ENCODE data around the gene TAS2R40. TPM values are rescaled to one million over a fixed set of nuclear protein-coding genes. Genes with fewer than 3 reads are reported as not detected.

TAS2R40 gene
- total and polyA plus RNA-seq, 2 donors (not counting 3 experiments of a cell fraction or from before 2014, with no cell fraction given) = not detected

- dilution Hi-C loops (cut with MboI; ENCODE audit: extremely low pct_ligation_motif_present, low sequenced_read_pairs) = no loop called here
- FAIRE-seq (no peak), DNase-seq (ENCODE audit: low read depth, low spot score) (no peak)
- no peak overlapping the region for H2AFZ ChIP-seq (ENCODE audit: low read depth, low read length)
- no peak overlapping the region for H3K9ac ChIP-seq (replicated peaks; ENCODE audit: extremely low read depth, insufficient read depth, low read length)
- H3K4me2 ChIP-seq (ENCODE audit: insufficient read depth, low read length) = no peak overlapping the region
- H3K36me3 ChIP-seq (ENCODE audit: control insufficient read depth in 2 of 2, extremely low read depth in 1 of 2, insufficient read depth in 2 of 2, low read length in 2 of 2) = no peaks in the 10 kb centered on the region
- peaks cover 2 to 5% of the 10 kb centered on the region in 2 experiments for H3K27me3 ChIP-seq (ENCODE audit: control insufficient read depth in 2 of 2, insufficient read depth in 2 of 2, low read length in 2 of 2)
- ChIA-PET POLR2A (no interaction called here), CTCF (interaction anchor here (1.2 to 2.2 kb wide), 2 partner anchors 55 to 137 kb away, joined by 4 read pairs; no protein-coding TSS in a partner anchor)
- H3K4me3 ChIP-seq (replicated peaks in 1 of 3; ENCODE audit: insufficient read depth in 1 of 3, low read depth in 1 of 3, low read length in 3 of 3) = no peak overlapping the region
- intact Hi-C loops (cut with micrococcal nuclease) = loop anchor here (5.0 kb wide), 3 partner anchors 44 to 264 kb away; partner anchors contain the start of gene CASP2
- no peaks in the 10 kb centered on the region for H4K20me1 ChIP-seq (replicated peaks; ENCODE audit: control insufficient read depth, extremely low read depth, insufficient read depth, low read length)
- H3K27ac ChIP-seq (ENCODE audit: insufficient read depth, low read depth, low read length) = no peak overlapping the region
- H3K79me2 ChIP-seq (ENCODE audit: control insufficient read depth, insufficient read depth, low read length) = no peaks in the 10 kb centered on the region
- no peaks in the 10 kb centered on the region for H3K9me1 ChIP-seq (replicated peaks; ENCODE audit: control insufficient read depth, extremely low read depth, insufficient read depth, low read length)
- TF ChIP-seq GATA2 (IDR thresholded peaks at IDR 0.05; ENCODE audit: insufficient read depth, insufficient read length, low read depth, low read length) = no peak
- TF ChIP-seq POLR2AphosphoS5 (IDR thresholded peaks at IDR 0.05; ENCODE audit: insufficient read depth, low read depth, low read length) = no peak
- H3K9me3 ChIP-seq (replicated peaks; ENCODE audit: control insufficient read depth, insufficient read depth, low read length) = no peaks in the 10 kb centered on the region
- H3K4me1 ChIP-seq (ENCODE audit: control insufficient read depth, extremely low read depth, insufficient read depth, low read length) = peaks cover 6% of the 10 kb centered on the region
- BruUV-seq (replicated peaks) = no TSS peak
Observed at GRCh38 chr7:143243614-143244013, 21.8 kb downstream of the TAS2R40 start.

GRCh38 chr7:143244321-143244720, 22.5 kb downstream of the TAS2R40 start:
- Histone ChIP-seq H3K4me3 (replicated peaks in 1 of 3; ENCODE audit: insufficient read depth in 1 of 3, low read depth in 1 of 3, low read length in 3 of 3) (no peak overlapping the region), H3K27me3 (ENCODE audit: control insufficient read depth in 2 of 2, insufficient read depth in 2 of 2, low read length in 2 of 2) (peaks cover 2 to 5% of the 10 kb centered on the region in 2 experiments), H3K9me3 (replicated peaks; ENCODE audit: control insufficient read depth, insufficient read depth, low read length) (no peaks in the 10 kb centered on the region), H3K9me1 (replicated peaks; ENCODE audit: control insufficient read depth, extremely low read depth, insufficient read depth, low read length) (no peaks in the 10 kb centered on the region), H2AFZ (ENCODE audit: low read depth, low read length) (no peak overlapping the region), H3K9ac (replicated peaks; ENCODE audit: extremely low read depth, insufficient read depth, low read length) (no peak overlapping the region), H3K4me1 (ENCODE audit: control insufficient read depth, extremely low read depth, insufficient read depth, low read length) (peaks cover 6% of the 10 kb centered on the region), H4K20me1 (replicated peaks; ENCODE audit: control insufficient read depth, extremely low read depth, insufficient read depth, low read length) (no peaks in the 10 kb centered on the region), H3K79me2 (ENCODE audit: control insufficient read depth, insufficient read depth, low read length) (no peaks in the 10 kb centered on the region), H3K4me2 (ENCODE audit: insufficient read depth, low read length) (no peak overlapping the region), H3K36me3 (ENCODE audit: control insufficient read depth in 2 of 2, extremely low read depth in 1 of 2, insufficient read depth in 2 of 2, low read length in 2 of 2) (no peaks in the 10 kb centered on the region), H3K27ac (ENCODE audit: insufficient read depth, low read depth, low read length) (no peak overlapping the region)
- intact Hi-C loops (cut with micrococcal nuclease) (loop anchor here (5.0 kb wide), 3 partner anchors 43 to 263 kb away; partner anchors contain the start of gene CASP2), dilution Hi-C loops (cut with MboI; ENCODE audit: extremely low pct_ligation_motif_present, low sequenced_read_pairs) (no loop called here)
- no peak for DNase-seq (ENCODE audit: low read depth, low spot score)
- no peak for FAIRE-seq
- POLR2A ChIA-PET = no interaction called here
- TF ChIP-seq GATA2 (IDR thresholded peaks at IDR 0.05; ENCODE audit: insufficient read depth, insufficient read length, low read depth, low read length) (no peak), MYC (IDR thresholded peaks at IDR 0.05; ENCODE audit: low read depth, low read length) (no peak), MAX (IDR thresholded peaks at IDR 0.05; ENCODE audit: insufficient read depth, insufficient read length) (no peak), EZH2 (IDR thresholded peaks at IDR 0.05; ENCODE audit: borderline replicate concordance, low read depth, low read length, severe bottlenecking) (no peak), CTCF (IDR thresholded peaks at IDR 0.05; ENCODE audit: extremely low read depth in 1 of 2, insufficient read depth in 1 of 2, low read depth in 1 of 2, low read length in 2 of 2) (no peak), FOS (IDR thresholded peaks at IDR 0.05; ENCODE audit: borderline replicate concordance, insufficient read depth, low read length) (no peak), POLR2A (IDR thresholded peaks at IDR 0.05; ENCODE audit: low read depth, low read length) (no peak), JUN (IDR thresholded peaks at IDR 0.05; ENCODE audit: borderline replicate concordance, insufficient read depth, insufficient read length, low read depth) (no peak), POLR2AphosphoS5 (IDR thresholded peaks at IDR 0.05; ENCODE audit: insufficient read depth, low read depth, low read length) (no peak)
- CTCF ChIA-PET = interaction anchor here (1.0 to 2.2 kb wide), 4 partner anchors 19 to 60 kb away, joined by 4 to 8 read pairs (median 4); partner anchors contain the start of gene GSTK1
- BruUV-seq (replicated peaks) = no TSS peak

Measured in endothelial cell of umbilical vein (primary cell).